GM12878 (cell line): ENCODE data around the gene ELP6.
"Not testable (repeated sequence)": the region's sequence is repeated elsewhere in the genome, so short reads cannot be mapped to it uniquely, and the experiment has no call there.

Experiments used
- BCLAF1 ChIP-seq: fragments of 450-650 bp; IDR thresholded peaks from 2 replicates; pipeline ENCODE4 v1.6.1; 2017; ENCODE audit warnings: antibody characterized with exemption, mild to moderate bottlenecking, moderate library complexity
- HDGF ChIP-seq: fragments of 450-650 bp; IDR thresholded peaks from 2 replicates; pipeline ENCODE4 v1.6.1; 2016; ENCODE audit warnings: antibody characterized with exemption
- POLR2A ChIP-seq: IDR thresholded peaks from 2 replicates; pipeline ENCODE4 v1.6.1; 2011; ENCODE audit warnings: low read depth, mild to moderate bottlenecking, low read length
- RAD51 ChIP-seq: fragments of 450-650 bp; IDR thresholded peaks from 2 replicates; pipeline ENCODE4 v1.6.1; 2016; ENCODE audit warnings: moderate library complexity, mild to moderate bottlenecking, inconsistent platforms
- TCF12 ChIP-seq: IDR thresholded peaks from 2 replicates; pipeline ENCODE4 v1.6.1; 2011; ENCODE audit warnings: low read depth, mild to moderate bottlenecking, low read length
- TF ChIP-seq, protein P1 (sequence below): fragments of 450-650 bp; IDR thresholded peaks from 2 replicates; pipeline ENCODE4 v1.6.1; 2014; ENCODE audit warnings: mild to moderate bottlenecking
- TF ChIP-seq, protein P2 (sequence below), 3 experiments: IDR thresholded peaks in 2 of 3; conservative IDR thresholded peaks in 1 of 3; 2 replicates each; pipeline ENCODE4 v1.5.1; 2011; ENCODE audit warnings: low read depth in 3 of 3, low read length in 3 of 3, mild to moderate bottlenecking in 3 of 3, control low read depth in 2 of 3, moderate library complexity in 2 of 3, inconsistent platforms in 1 of 3, mixed read lengths in 1 of 3; ENCODE audit not compliant: control insufficient read depth in 2 of 3, insufficient read depth in 1 of 3; ENCODE audit errors: extremely low read depth in 1 of 3
- TF ChIP-seq, protein P3 (sequence below): IDR thresholded peaks from 2 replicates; pipeline ENCODE4 v1.6.1; 2011; ENCODE audit warnings: borderline replicate concordance, low read depth, mild to moderate bottlenecking, moderate library complexity, low read length; ENCODE audit not compliant: insufficient read depth, poor library complexity, severe bottlenecking

GRCh38 chr3:47459534-47460085 is 53.9 kb downstream of the ELP6 start:
- TF ChIP-seq RAD51, TCF12, BCLAF1, HDGF, POLR2A: not testable (repeated sequence)
- TF ChIP-seq, protein P1, sequence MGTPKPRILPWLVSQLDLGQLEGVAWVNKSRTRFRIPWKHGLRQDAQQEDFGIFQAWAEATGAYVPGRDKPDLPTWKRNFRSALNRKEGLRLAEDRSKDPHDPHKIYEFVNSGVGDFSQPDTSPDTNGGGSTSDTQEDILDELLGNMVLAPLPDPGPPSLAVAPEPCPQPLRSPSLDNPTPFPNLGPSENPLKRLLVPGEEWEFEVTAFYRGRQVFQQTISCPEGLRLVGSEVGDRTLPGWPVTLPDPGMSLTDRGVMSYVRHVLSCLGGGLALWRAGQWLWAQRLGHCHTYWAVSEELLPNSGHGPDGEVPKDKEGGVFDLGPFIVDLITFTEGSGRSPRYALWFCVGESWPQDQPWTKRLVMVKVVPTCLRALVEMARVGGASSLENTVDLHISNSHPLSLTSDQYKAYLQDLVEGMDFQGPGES: not testable (repeated sequence)
- TF ChIP-seq, protein P2, sequence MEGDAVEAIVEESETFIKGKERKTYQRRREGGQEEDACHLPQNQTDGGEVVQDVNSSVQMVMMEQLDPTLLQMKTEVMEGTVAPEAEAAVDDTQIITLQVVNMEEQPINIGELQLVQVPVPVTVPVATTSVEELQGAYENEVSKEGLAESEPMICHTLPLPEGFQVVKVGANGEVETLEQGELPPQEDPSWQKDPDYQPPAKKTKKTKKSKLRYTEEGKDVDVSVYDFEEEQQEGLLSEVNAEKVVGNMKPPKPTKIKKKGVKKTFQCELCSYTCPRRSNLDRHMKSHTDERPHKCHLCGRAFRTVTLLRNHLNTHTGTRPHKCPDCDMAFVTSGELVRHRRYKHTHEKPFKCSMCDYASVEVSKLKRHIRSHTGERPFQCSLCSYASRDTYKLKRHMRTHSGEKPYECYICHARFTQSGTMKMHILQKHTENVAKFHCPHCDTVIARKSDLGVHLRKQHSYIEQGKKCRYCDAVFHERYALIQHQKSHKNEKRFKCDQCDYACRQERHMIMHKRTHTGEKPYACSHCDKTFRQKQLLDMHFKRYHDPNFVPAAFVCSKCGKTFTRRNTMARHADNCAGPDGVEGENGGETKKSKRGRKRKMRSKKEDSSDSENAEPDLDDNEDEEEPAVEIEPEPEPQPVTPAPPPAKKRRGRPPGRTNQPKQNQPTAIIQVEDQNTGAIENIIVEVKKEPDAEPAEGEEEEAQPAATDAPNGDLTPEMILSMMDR (IDR thresholded peaks at IDR 0.05 in 2 of 3, conservative IDR thresholded peaks at IDR 0.05 in 1 of 3; ENCODE audit: control insufficient read depth in 2 of 3, extremely low read depth in 1 of 3, insufficient read depth in 1 of 3, low read depth in 3 of 3, low read length in 3 of 3): not testable (repeated sequence)
- TF ChIP-seq, protein P3, sequence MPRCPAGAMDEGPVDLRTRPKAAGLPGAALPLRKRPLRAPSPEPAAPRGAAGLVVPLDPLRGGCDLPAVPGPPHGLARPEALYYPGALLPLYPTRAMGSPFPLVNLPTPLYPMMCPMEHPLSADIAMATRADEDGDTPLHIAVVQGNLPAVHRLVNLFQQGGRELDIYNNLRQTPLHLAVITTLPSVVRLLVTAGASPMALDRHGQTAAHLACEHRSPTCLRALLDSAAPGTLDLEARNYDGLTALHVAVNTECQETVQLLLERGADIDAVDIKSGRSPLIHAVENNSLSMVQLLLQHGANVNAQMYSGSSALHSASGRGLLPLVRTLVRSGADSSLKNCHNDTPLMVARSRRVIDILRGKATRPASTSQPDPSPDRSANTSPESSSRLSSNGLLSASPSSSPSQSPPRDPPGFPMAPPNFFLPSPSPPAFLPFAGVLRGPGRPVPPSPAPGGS: not testable (repeated sequence)
